Measurements from ENCODE around the gene ZBTB8B.
"Not testable (repeated sequence)": the region's sequence is repeated elsewhere in the genome, so short reads cannot be mapped to it uniquely, and the experiment has no call there.

ZBTB8B gene

DNA sequence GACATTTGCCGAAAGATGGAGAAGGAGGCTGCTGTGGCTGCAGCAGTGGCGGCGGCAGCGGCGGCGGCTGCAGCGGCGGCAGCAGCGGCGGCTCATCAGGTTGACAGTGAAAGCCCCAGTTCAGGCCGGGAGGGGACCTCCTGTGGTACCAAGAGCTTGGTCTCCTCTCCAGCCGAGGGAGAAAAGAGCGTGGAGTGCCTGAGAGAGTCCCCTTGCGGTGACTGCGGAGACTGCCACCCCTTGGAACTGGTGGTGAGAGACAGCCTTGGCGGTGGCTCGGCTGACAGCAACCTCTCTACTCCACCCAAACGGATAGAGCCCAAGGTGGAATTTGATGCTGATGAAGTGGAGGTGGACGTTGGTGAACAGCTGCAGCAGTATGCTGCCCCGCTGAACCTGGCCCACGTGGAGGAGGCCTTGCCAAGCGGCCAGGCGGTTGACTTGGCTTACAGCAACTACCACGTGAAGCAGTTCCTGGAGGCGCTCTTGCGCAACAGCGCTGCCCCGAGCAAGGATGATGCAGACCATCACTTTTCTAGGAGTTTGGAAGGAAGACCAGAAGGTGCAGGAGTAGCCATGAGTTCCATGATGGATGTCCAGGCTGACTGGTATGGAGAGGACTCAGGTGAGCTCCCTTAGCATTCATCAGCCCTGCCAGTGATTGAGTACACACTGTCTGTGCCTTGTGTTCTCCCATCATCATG is 6.3 kb downstream of the ZBTB8B start:
- peak; percentile 64 for DNase-seq

GRCh38 chr1:32471695-32472362 is 7.0 kb downstream of the ZBTB8B start:
- DNase-seq = no peak

GRCh38 chr1:32472966-32473365 is 8.1 kb downstream of the ZBTB8B start:
- not testable (repeated sequence) for DNase-seq

GRCh38 chr1:32474954-32475353 is 10.1 kb downstream of the ZBTB8B start:
- DNase-seq = peak; percentile 15

DNA sequence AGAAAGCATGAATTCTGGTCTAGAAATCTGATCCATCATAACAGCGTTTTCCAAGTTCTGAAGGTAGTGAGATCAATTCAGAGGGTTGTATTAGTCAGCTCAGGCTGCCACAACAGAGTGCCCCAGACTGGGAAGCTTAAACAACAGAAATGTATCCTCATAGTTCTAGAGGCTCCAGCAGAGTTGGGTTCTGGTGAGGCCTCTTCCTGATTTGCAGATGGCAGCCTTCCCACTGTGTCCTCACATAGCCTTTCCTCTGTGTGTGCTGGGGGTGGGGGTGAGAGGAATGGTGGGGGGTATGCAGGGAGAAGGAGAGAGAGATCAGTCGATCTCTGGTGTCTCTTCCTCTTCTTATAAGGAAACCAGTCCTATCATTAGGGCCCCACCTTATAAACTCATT is 15.1 kb downstream of the ZBTB8B start:
- DNase-seq = no peak

- DNase-seq = no peak
Observed at GRCh38 chr1:32480761-32481160, 15.9 kb downstream of the ZBTB8B start.

GRCh38 chr1:32481788-32482187 is 16.9 kb downstream of the ZBTB8B start:
- DNase-seq = not testable (repeated sequence)

DNA sequence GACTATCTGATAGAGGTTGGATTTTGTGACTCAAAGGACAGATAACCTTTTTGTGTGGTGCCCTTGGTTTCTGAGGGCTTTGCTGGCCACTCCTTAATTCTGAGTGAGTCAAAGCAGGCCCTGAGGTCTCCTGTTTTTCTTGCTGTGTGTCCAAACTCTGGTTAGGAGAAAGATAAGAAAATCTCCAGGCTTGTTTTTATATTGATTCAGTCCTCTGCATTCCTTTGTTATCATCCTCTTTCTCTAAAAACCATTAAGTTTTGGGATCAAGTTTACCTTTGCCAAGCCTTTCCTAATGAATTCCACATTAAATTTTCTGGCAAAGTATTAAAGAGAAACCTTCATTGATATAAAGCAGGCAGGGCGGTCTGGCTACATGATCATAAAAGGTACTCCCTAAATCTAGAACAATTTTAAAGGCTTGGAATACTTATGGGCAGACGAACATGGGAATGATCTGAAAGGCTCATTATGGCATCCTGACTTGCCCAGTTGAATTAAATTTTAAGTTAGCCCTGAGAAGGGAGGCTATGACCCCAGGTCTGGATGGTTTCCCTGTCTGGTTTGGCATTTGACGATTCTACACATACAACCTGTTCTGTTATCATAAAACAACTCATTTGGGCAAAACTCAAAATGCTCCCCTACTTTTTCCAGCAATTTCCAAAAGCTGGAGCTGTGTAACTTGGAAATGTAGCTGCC is 20.8 kb downstream of the ZBTB8B start:
- no peak for DNase-seq

GRCh38 chr1:32486463-32487113 is 21.7 kb downstream of the ZBTB8B start:
- no peak for DNase-seq

DNA sequence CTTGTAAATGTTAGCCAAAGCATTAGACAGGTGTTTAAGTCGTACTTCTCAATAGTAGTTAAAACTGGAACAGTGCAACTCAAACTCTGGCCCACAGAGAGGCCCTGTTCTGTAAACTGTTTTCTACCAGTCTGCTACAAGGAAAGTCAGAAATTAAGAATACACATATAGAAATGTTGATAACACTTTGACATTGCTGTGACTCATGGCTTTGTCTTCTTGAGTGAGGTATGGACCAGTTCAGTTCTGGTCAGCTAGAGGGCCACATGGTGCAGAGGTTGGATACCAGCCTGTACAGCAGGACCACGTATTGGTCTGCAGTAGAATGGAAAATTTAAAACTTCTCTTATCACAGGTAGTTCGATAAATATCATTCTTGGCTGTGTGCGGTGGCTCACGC is 22.3 kb downstream of the ZBTB8B start:
- DNase-seq = no peak

- no peak for DNase-seq
Observed at GRCh38 chr1:32489774-32490454, 25.0 kb downstream of the ZBTB8B start.

- DNase-seq = no peak
Observed at GRCh38 chr1:32491386-32491785, 26.5 kb downstream of the ZBTB8B start.

DNA sequence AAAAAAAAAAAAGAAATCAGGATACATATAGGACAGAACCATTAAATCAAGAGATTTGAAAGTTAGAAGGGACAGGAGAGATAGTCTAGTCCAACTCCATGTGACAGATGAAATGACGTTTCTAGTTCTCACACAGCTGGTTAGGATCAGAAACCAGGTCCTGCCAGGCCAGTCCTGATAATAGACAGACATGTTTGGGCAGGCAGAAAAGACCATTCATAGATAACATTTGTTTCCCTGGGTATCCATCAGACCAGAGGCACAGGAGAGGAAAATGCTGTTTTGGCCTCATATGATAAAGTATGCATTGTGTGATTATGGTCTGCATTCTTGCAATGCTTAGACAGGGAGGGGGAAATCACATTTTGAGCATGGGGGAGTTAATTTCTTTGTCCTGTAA is 29.3 kb downstream of the ZBTB8B start:
- no peak for DNase-seq

- DNase-seq = no peak
Observed at GRCh38 chr1:32494711-32495337, 30.0 kb downstream of the ZBTB8B start.

GRCh38 chr1:32496127-32496526 is 31.3 kb downstream of the ZBTB8B start:
- DNase-seq = no peak

GRCh38 chr1:32498751-32499150 is 33.9 kb downstream of the ZBTB8B start:
- DNase-seq = no peak

DNA sequence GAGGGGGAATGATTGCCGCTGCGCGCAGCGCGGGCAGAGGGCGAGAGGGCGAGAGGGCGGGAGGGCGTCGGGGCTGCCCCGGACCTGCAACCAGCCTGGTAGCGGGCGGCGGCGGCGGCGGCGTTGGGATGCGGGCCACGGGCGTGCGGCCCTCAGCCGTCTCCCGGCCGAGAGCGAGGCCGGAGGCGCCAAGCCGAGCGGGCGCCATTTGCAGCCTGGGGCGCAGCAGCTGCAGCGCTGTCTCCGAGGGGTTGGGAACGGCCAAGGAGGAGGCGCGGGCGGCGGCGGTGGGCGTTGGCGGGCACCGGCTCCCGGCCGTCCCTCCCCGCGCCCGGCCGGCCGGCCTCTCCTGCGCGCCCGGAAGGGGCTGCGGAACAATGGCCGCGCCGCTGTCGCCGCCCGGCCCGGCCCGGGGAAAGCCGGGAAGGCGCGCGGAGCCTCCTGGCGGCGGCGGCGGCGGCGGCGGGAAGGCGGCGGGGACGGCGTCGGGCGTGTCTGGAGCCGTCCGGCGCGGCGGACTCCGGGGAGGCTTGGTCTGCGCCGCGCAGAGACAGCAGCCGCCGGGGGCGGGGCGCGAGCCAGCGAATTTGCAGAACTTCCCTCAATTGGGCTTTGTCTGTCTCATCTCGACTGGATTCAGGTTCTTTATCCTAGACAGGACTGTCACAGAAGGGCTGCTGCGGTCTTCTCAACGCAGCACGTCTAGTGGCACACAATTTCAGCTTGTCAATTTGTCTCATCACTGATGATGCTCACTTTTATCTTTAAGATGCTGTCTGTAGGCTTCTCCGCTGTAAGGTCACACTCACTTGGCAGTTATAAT is 35.7 kb downstream of the ZBTB8B start:
- DNase-seq = peak; percentile 73

- no peak for DNase-seq
Observed at GRCh38 chr1:32501865-32502264, 37.0 kb downstream of the ZBTB8B start.

DNA sequence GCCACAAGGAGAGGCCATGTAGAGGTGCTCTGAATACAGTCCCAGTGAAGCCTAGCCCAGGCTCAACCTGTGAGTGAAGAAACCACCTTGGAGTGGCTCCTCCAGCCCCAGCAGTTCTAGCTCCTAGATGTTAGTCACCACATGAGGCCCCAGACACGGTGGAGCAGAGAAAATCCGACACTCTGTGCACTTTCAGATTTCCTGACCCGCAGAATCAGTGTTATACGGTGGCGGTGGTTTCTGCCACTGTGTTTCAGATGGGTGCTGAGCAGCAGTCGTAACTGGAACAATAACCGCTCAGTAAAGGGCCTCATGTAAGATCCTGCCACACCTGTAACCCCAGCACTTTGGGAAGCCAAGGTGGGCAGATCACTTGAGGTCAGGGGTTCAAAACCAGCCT is 38.3 kb downstream of the ZBTB8B start:
- DNase-seq = peak; percentile 34

- DNase-seq = no peak
Observed at GRCh38 chr1:32507021-32507420, 42.1 kb downstream of the ZBTB8B start.

DNA sequence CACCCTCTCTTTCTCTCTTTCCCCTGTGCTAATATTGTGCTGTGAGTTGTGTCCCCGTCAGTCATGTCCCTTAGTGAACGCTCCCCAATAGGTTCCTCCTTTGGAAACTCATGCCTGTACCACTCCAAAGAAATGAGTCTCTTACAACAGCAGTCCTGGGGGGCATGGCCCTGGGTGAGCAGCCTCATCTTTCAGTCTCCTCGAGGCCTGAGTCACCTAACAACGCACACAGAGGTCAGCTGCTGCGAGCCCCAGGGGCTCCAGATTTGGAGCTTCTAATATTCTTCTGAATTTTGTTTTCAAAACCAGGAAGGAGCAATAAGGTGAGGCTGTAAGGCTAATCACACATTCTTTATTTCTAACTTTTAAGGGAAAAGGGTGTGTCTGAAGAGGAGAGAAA is 43.9 kb downstream of the ZBTB8B start:
- no peak for DNase-seq

- DNase-seq = no peak
Observed at GRCh38 chr1:32509939-32510338, 45.1 kb downstream of the ZBTB8B start.

Measured in RPMI8226 (cell line).